Measurements from ENCODE around the gene EEF1AKMT3.
"Not testable (repeated sequence)": the region's sequence is repeated elsewhere in the genome, so short reads cannot be mapped to it uniquely, and the experiment has no call there.

EEF1AKMT3 gene

GRCh38 chr12:57815177-57816000, 43.0 kb downstream of the EEF1AKMT3 start:
- Histone ChIP-seq H3K9ac (ENCODE audit: low read length) (no peak overlapping the region), H3K4me3 (ENCODE audit: low read length) (no peak overlapping the region), H3K27ac (ENCODE audit: low read depth, low read length) (no peak overlapping the region)

DNA sequence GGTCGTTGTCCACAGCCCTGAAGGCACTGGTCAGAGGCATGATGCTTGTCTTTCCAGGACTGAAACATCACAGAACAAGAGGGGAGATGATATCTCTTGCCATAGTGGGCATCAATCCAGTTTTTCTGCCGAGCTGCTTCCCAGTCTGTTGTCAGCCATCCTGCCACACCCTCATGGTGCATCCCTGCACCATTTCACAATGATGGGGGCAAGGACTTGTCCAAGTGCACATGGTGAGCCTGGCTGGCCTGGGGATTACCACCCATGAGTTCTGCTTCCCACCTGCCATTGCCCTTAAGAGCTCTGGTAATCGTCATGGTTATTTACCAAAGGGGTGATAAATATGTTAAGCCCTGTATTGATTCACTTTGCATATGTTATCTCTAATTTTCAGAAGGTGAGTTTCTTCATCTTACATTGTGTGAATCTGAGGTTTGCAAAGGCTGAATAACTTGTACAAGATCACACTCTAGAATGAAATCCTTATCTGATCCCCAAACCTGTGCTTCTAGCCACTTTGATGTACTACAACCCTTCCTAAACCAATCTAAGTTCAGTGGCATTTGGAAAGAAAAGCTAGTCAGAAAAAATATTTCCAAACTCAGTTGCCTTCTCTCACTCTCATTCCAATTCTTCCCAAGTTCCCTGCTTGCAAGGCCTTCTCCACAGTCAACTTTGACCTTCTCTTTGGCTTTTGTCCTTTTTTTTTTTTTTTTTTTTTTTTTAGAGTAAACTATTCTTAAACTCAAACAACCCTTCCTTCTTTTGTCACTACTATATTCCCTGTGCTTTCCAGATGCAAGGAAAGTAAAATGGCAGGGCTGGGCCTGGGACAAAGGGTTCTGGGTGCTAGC, 43.8 kb downstream of the EEF1AKMT3 start:
- H3K36me3 ChIP-seq (ENCODE audit: control insufficient read depth, insufficient read depth, low read length) = peaks cover 5% of the 10 kb centered on the region
- H3K4me3 ChIP-seq (ENCODE audit: low read length) = no peak overlapping the region
- H3K4me1 ChIP-seq (ENCODE audit: control insufficient read depth, insufficient read depth, low read length) = peaks cover 4% of the 10 kb centered on the region
- H3K27ac ChIP-seq (ENCODE audit: low read depth, low read length) = no peak overlapping the region
- H3K9ac ChIP-seq (ENCODE audit: low read length) = no peak overlapping the region
- H3K27me3 ChIP-seq (ENCODE audit: control insufficient read depth, insufficient read depth, low read length) = no peaks in the 10 kb centered on the region

More at GRCh38 chr12:57815177-57816000, 43.0 kb downstream of the EEF1AKMT3 start:
- Histone ChIP-seq H3K4me1 (ENCODE audit: control insufficient read depth, insufficient read depth, low read length) (peaks cover 4% of the 10 kb centered on the region), H3K36me3 (ENCODE audit: control insufficient read depth, insufficient read depth, low read length) (peaks cover 13% of the 10 kb centered on the region), H3K27me3 (ENCODE audit: control insufficient read depth, insufficient read depth, low read length) (no peaks in the 10 kb centered on the region)

- Histone ChIP-seq H3K27ac (ENCODE audit: low read depth, low read length) (no peak overlapping the region), H3K9ac (ENCODE audit: low read length) (no peak overlapping the region), H3K4me1 (ENCODE audit: control insufficient read depth, insufficient read depth, low read length) (peaks cover 4% of the 10 kb centered on the region)
These were observed 44.4 kb downstream of the EEF1AKMT3 start for GRCh38 chr12:57816855-57817151.

GRCh38 chr12:57817261-57817989, 45.0 kb downstream of the EEF1AKMT3 start:
- H3K27me3 ChIP-seq (ENCODE audit: control insufficient read depth, insufficient read depth, low read length) = no peaks in the 10 kb centered on the region
- H3K4me3 ChIP-seq (ENCODE audit: low read length) = no peak overlapping the region
- H3K9ac ChIP-seq (ENCODE audit: low read length) = no peak overlapping the region
- H3K36me3 ChIP-seq (ENCODE audit: control insufficient read depth, insufficient read depth, low read length) = peaks cover 2% of the 10 kb centered on the region
- no peak overlapping the region for H3K27ac ChIP-seq (ENCODE audit: low read depth, low read length)
- peaks cover 4% of the 10 kb centered on the region for H3K4me1 ChIP-seq (ENCODE audit: control insufficient read depth, insufficient read depth, low read length)

More at GRCh38 chr12:57816855-57817151, 44.4 kb downstream of the EEF1AKMT3 start:
- Histone ChIP-seq H3K4me3 (ENCODE audit: low read length) (no peak overlapping the region), H3K27me3 (ENCODE audit: control insufficient read depth, insufficient read depth, low read length) (no peaks in the 10 kb centered on the region), H3K36me3 (ENCODE audit: control insufficient read depth, insufficient read depth, low read length) (no peaks in the 10 kb centered on the region)

GRCh38 chr12:57817990-57818331, 45.5 kb downstream of the EEF1AKMT3 start:
- not testable (repeated sequence) for H3K36me3 ChIP-seq (ENCODE audit: control insufficient read depth, insufficient read depth, low read length); H3K9ac ChIP-seq (ENCODE audit: low read length); H3K27ac ChIP-seq (ENCODE audit: low read depth, low read length); H3K4me3 ChIP-seq (ENCODE audit: low read length); H3K27me3 ChIP-seq (ENCODE audit: control insufficient read depth, insufficient read depth, low read length); H3K4me1 ChIP-seq (ENCODE audit: control insufficient read depth, insufficient read depth, low read length)

GRCh38 chr12:57820119-57820518, 47.7 kb downstream of the EEF1AKMT3 start:
- H3K27me3 ChIP-seq (ENCODE audit: control insufficient read depth, insufficient read depth, low read length); H3K4me1 ChIP-seq (ENCODE audit: control insufficient read depth, insufficient read depth, low read length); H3K4me3 ChIP-seq (ENCODE audit: low read length); H3K27ac ChIP-seq (ENCODE audit: low read depth, low read length); H3K9ac ChIP-seq (ENCODE audit: low read length): not testable (repeated sequence)
- H3K36me3 ChIP-seq (ENCODE audit: control insufficient read depth, insufficient read depth, low read length) = peaks cover 29% of the 10 kb centered on the region

GRCh38 chr12:57821015-57821414, 48.6 kb downstream of the EEF1AKMT3 start:
- not testable (repeated sequence) for H3K4me1 ChIP-seq (ENCODE audit: control insufficient read depth, insufficient read depth, low read length)

GRCh38 chr12:57821474-57822214, 49.2 kb downstream of the EEF1AKMT3 start:
- peaks cover 44% of the 10 kb centered on the region for H3K36me3 ChIP-seq (ENCODE audit: control insufficient read depth, insufficient read depth, low read length)
- no peak overlapping the region for H3K9ac ChIP-seq (ENCODE audit: low read length)
- no peak overlapping the region for H3K27ac ChIP-seq (ENCODE audit: low read depth, low read length)
- H3K4me1 ChIP-seq (ENCODE audit: control insufficient read depth, insufficient read depth, low read length) = peaks cover 3% of the 10 kb centered on the region
- H3K4me3 ChIP-seq (ENCODE audit: low read length) = no peak overlapping the region
- no peaks in the 10 kb centered on the region for H3K27me3 ChIP-seq (ENCODE audit: control insufficient read depth, insufficient read depth, low read length)

More at GRCh38 chr12:57821015-57821414, 48.6 kb downstream of the EEF1AKMT3 start:
- not testable (repeated sequence) for H3K4me3 ChIP-seq (ENCODE audit: low read length); H3K9ac ChIP-seq (ENCODE audit: low read length); H3K27me3 ChIP-seq (ENCODE audit: control insufficient read depth, insufficient read depth, low read length); H3K27ac ChIP-seq (ENCODE audit: low read depth, low read length)
- peaks cover 38% of the 10 kb centered on the region for H3K36me3 ChIP-seq (ENCODE audit: control insufficient read depth, insufficient read depth, low read length)

DNA sequence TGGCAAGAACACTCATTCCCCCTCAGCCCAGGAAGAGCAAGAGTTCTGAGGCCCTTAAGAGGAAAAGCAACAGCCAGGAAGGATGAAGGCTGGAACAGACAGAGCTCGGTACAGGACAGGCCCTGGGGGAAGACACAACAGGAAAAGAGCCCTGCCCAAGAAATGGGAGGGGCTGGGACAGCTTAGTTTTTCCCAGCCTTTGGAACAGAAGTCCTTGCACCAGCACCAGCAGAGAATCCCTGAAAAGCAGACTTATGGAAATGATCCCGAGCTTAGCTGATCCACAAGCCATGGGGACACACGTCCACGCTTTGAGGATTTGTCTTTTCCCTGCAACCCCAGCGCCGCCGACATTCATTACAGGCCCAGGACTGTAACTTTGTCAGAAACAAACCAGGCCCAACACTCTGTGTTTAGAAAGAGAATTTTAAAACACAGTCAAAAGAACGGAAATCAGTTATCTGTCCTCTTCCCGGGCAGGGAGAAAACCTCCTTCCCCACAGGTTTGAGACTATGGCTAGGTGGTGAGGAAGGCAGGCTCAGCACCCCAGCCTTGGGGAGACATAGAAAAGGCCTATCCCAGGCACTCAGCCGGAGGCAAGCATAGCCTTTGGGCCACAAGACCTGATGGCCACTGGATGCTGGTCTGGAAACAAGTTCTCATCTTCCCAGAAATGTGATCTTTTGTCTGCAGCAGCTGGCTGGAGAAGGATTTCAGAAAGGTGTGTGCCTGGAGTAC, 50.1 kb downstream of the EEF1AKMT3 start:
- Histone ChIP-seq H3K36me3 (ENCODE audit: control insufficient read depth, insufficient read depth, low read length) (peaks cover 54% of the 10 kb centered on the region), H3K9ac (ENCODE audit: low read length) (no peak overlapping the region), H3K27me3 (ENCODE audit: control insufficient read depth, insufficient read depth, low read length) (no peaks in the 10 kb centered on the region), H3K4me3 (ENCODE audit: low read length) (no peak overlapping the region), H3K4me1 (ENCODE audit: control insufficient read depth, insufficient read depth, low read length) (no peaks in the 10 kb centered on the region), H3K27ac (ENCODE audit: low read depth, low read length) (no peak overlapping the region)

DNA sequence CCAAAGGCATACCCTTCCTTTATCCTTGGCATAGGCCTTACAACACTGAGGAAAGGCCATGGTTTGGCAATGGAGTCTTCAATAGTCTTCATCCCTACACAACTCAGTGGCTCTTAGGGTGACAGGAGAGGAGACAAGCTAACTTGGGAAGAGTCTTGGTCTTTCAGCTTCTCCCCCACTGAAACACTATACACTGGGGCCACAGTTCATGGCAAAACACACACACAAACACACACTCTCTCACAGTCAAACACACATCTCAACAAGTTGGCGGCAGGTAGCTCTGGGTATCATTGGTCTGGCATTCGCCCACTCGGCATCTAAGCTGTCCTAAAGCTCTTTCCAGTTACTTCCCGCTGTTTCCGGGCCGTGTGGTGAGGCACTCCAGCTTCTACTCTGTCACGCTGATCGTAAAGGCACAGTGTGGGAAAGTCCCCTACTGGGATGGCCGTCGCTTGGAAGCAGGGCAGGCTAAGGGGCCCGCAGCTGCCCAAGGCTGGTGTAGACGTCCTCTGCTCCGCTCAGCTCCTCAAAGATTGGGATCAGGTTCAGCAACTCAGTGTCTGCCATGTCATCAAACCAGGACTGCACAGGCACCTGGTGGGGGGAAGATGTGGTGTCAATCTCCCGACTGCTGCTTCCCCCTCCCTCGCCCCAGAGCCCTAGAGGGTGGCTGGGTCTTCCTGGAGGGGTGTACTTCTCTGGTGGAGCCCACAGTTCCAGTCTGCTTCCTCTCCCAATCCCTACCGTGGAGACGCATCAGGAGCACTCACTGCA, 50.9 kb downstream of the EEF1AKMT3 start:
- H3K9ac ChIP-seq (ENCODE audit: low read length) = no peak overlapping the region
- H3K36me3 ChIP-seq (ENCODE audit: control insufficient read depth, insufficient read depth, low read length) = peaks cover 58% of the 10 kb centered on the region
- no peaks in the 10 kb centered on the region for H3K4me1 ChIP-seq (ENCODE audit: control insufficient read depth, insufficient read depth, low read length)
- H3K27me3 ChIP-seq (ENCODE audit: control insufficient read depth, insufficient read depth, low read length) = no peaks in the 10 kb centered on the region
- no peak overlapping the region for H3K27ac ChIP-seq (ENCODE audit: low read depth, low read length)
- H3K4me3 ChIP-seq (ENCODE audit: low read length) = no peak overlapping the region
